ENCODE results near the gene UBE2G1.

Gene UBE2G1

GRCh38 chr17:4334776-4335584 is 31.5 kb downstream of the UBE2G1 start:
- no peak for DNase-seq (ENCODE audit: low spot score)

GRCh38 chr17:4334332-4334731 is 32.1 kb downstream of the UBE2G1 start:
- no peak for DNase-seq (ENCODE audit: low spot score)

- no peak for DNase-seq (ENCODE audit: low spot score)
Measured at GRCh38 chr17:4333041-4333440, 33.4 kb downstream of the UBE2G1 start.

GRCh38 chr17:4332296-4332970 is 34.0 kb downstream of the UBE2G1 start:
- DNase-seq (ENCODE audit: low spot score) = no peak

GRCh38 chr17:4331614-4332013 is 34.9 kb downstream of the UBE2G1 start:
- DNase-seq (ENCODE audit: low spot score) = no peak

GRCh38 chr17:4329838-4330237 is 36.6 kb downstream of the UBE2G1 start:
- no peak for DNase-seq (ENCODE audit: low spot score)

GRCh38 chr17:4327606-4328005 is 38.9 kb downstream of the UBE2G1 start:
- no peak for DNase-seq (ENCODE audit: low spot score)

- DNase-seq (ENCODE audit: low spot score) = no peak
Measured at GRCh38 chr17:4326608-4327007, 39.9 kb downstream of the UBE2G1 start.

- DNase-seq (ENCODE audit: low spot score) = no peak
Measured at GRCh38 chr17:4326112-4326511, 40.4 kb downstream of the UBE2G1 start.

GRCh38 chr17:4324463-4324862 is 42.0 kb downstream of the UBE2G1 start:
- no peak for DNase-seq (ENCODE audit: low spot score)

- no peak for DNase-seq (ENCODE audit: low spot score)
Measured at GRCh38 chr17:4319221-4319620, 47.3 kb downstream of the UBE2G1 start.

GRCh38 chr17:4318596-4318995 is 47.9 kb downstream of the UBE2G1 start:
- no peak for DNase-seq (ENCODE audit: low spot score)

- DNase-seq (ENCODE audit: low spot score) = no peak
Measured at GRCh38 chr17:4318186-4318585, 48.3 kb downstream of the UBE2G1 start.

- no peak for DNase-seq (ENCODE audit: low spot score)
Measured at GRCh38 chr17:4317610-4318009, 48.9 kb downstream of the UBE2G1 start.

- DNase-seq (ENCODE audit: low spot score) = no peak
Measured at GRCh38 chr17:4316648-4317047, 49.8 kb downstream of the UBE2G1 start.

- no peak for DNase-seq (ENCODE audit: low spot score)
Measured at GRCh38 chr17:4314618-4315017, 51.9 kb downstream of the UBE2G1 start.

- DNase-seq (ENCODE audit: low spot score) = no peak
Measured at GRCh38 chr17:4314179-4314578, 52.3 kb downstream of the UBE2G1 start.

- no peak for DNase-seq (ENCODE audit: low spot score)
Measured at GRCh38 chr17:4313221-4314114, 53.0 kb downstream of the UBE2G1 start.

- DNase-seq (ENCODE audit: low spot score) = no peak
Measured at GRCh38 chr17:4310354-4311060, 56.0 kb downstream of the UBE2G1 start.

- DNase-seq (ENCODE audit: low spot score) = no peak
Measured at GRCh38 chr17:4309897-4310296, 56.6 kb downstream of the UBE2G1 start.

- DNase-seq (ENCODE audit: low spot score) = no peak
Measured at GRCh38 chr17:4307179-4307930, 59.1 kb downstream of the UBE2G1 start.
